NCI-H1092 treated with DMSO at 0.1 percent for 48 hours (cell line): ENCODE results near the gene UBE3D.
A peak's percentile ranks its signal among the peaks of the same experiment; 100 is the strongest.
"Not testable (repeated sequence)": the region's sequence is repeated elsewhere in the genome, so short reads cannot be mapped to it uniquely, and the experiment has no call there.

Experiments
- DNase-seq: peaks from one replicate; lab custom pipeline; 2025; lab: John Stamatoyannopoulos, UW

The UBE3D gene

GRCh38 chr6:83053678-83054077 is 12.0 kb downstream of the UBE3D start:
- DNase-seq: no peak

GRCh38 chr6:83051377-83052172 is 14.1 kb downstream of the UBE3D start:
- DNase-seq: peak; percentile 28

- DNase-seq: no peak
Measured at GRCh38 chr6:83047065-83047754, 18.4 kb downstream of the UBE3D start.

GRCh38 chr6:83044091-83044768 is 21.4 kb downstream of the UBE3D start:
- DNase-seq: no peak

- DNase-seq: no peak
Measured at GRCh38 chr6:83042467-83043053, 23.1 kb downstream of the UBE3D start.

- DNase-seq: no peak
Measured at GRCh38 chr6:83038246-83038645, 27.4 kb downstream of the UBE3D start.

GRCh38 chr6:83031689-83032088 is 34.0 kb downstream of the UBE3D start:
- no peak for DNase-seq

GRCh38 chr6:83019741-83020140 is 45.9 kb downstream of the UBE3D start:
- no peak for DNase-seq

GRCh38 chr6:83011131-83011530 is 54.5 kb downstream of the UBE3D start:
- not testable (repeated sequence) for DNase-seq

GRCh38 chr6:83008626-83009025 is 57.0 kb downstream of the UBE3D start:
- no peak for DNase-seq

- DNase-seq: no peak
Measured at GRCh38 chr6:83006270-83006905, 59.3 kb downstream of the UBE3D start.

GRCh38 chr6:82996156-82996555 is 69.5 kb downstream of the UBE3D start:
- DNase-seq: no peak

GRCh38 chr6:82995066-82995465 is 70.6 kb downstream of the UBE3D start:
- no peak for DNase-seq

- DNase-seq: no peak
Measured at GRCh38 chr6:82989736-82990290, 75.8 kb downstream of the UBE3D start.

- no peak for DNase-seq
Measured at GRCh38 chr6:82988930-82989351, 76.7 kb downstream of the UBE3D start.

GRCh38 chr6:82987951-82988350 is 77.7 kb downstream of the UBE3D start:
- DNase-seq: no peak

GRCh38 chr6:82987416-82987815 is 78.2 kb downstream of the UBE3D start:
- DNase-seq: no peak

- DNase-seq: no peak
Measured at GRCh38 chr6:82984720-82985119, 80.9 kb downstream of the UBE3D start.

- no peak for DNase-seq
Measured at GRCh38 chr6:82980086-82980485, 85.6 kb downstream of the UBE3D start.

- DNase-seq: no peak
Measured at GRCh38 chr6:82979657-82980056, 86.0 kb downstream of the UBE3D start.

- DNase-seq: no peak
Measured at GRCh38 chr6:82978362-82978945, 87.2 kb downstream of the UBE3D start.
